Melanocyte of skin (primary cell): ENCODE data around the gene COL13A1. TPM values are rescaled to one million over a fixed set of nuclear protein-coding genes. Genes with fewer than 3 reads are reported as not detected.

Experiments
- total RNA-seq, 2 donors: library from RNA; depleted of rRNA; stranded (reverse); fragments of >200 nt; gene quantifications; 2 replicates each; pipeline ENCODE4 v1.2.3, GENCODE V29; 2012

The COL13A1 gene
- total RNA-seq = not detected

GRCh38 chr10:69801434-69802315, at the start of gene COL13A1:
Gene COL13A1 (plus strand): TSS chr10:69801906. CDS start chr10:69802424, 518 bp downstream.

Other genes with a start within 250 kb of the COL13A1 start
- gene NEUROG3, start 228.5 kb upstream of the COL13A1 start, total RNA-seq = not detected
- under 1 TPM in 1 of 2 donors, not detected in 1; 0.34 TPM for gene FAM241B, start 171.7 kb upstream of the COL13A1 start, total RNA-seq